Endothelial cell of umbilical vein (primary cell): ENCODE data around the gene SLC9A9. TPM values are rescaled to one million over a fixed set of nuclear protein-coding genes. Genes with fewer than 3 reads are reported as not detected.

Experiments used
- BruUV-seq: library from RNA; stranded (reverse); fragments of 400-500 nt; replicated peaks from 2 replicates; lab custom pipeline; 2021; lab: Mats Ljungman, UMichigan
- CTCF ChIA-PET: fragments of 300-600, 350-600 bp; sonication (Branson Sonifier 250); formaldehyde crosslinking; loops from one replicate; lab custom pipeline; 2021; ENCODE audit warnings: antibody characterized with exemption, inconsistent platforms; lab: Charles Lee
- POLR2A ChIA-PET: fragments of 300-600, 350-600 bp; sonication (Branson Sonifier 250); formaldehyde crosslinking; loops from one replicate; lab custom pipeline; 2021; ENCODE audit warnings: antibody characterized with exemption, inconsistent platforms; lab: Charles Lee
- DNase-seq: peaks from one replicate; pipeline ENCODE4 v3.0.0-alpha.2; 2011; ENCODE audit warnings: low read depth, low spot score
- FAIRE-seq: peaks from 2 replicates; lab custom pipeline; 2011; peaks lifted over from hg19 to GRCh38; lab: Jason Lieb, UNC
- H2AFZ ChIP-seq: 2 replicates; pipeline ENCODE4 v1.6.0; 2012; ENCODE audit warnings: low read depth, low read length, control low read depth, inconsistent platforms
- H3K27ac ChIP-seq: 2 replicates; pipeline ENCODE4 v1.5.1; 2011; ENCODE audit warnings: low read depth, mild to moderate bottlenecking, control low read depth, low read length, moderate library complexity; ENCODE audit not compliant: insufficient read depth
- H3K27me3 ChIP-seq, 2 experiments: 2 replicates each; pipeline versions ENCODE4 v1.6.0 to v1.6.1; 2011; ENCODE audit warnings: low read length in 2 of 2, mixed read lengths in 1 of 2; ENCODE audit not compliant: control insufficient read depth in 2 of 2, insufficient read depth in 2 of 2
- H3K36me3 ChIP-seq, 2 experiments: 2 replicates in 1 of 2; 3 replicates in 1 of 2; pipeline ENCODE4 v1.5.1; 2011; ENCODE audit warnings: low read length in 2 of 2, mild to moderate bottlenecking in 1 of 2, moderate library complexity in 1 of 2; ENCODE audit not compliant: control insufficient read depth in 2 of 2, insufficient read depth in 2 of 2; ENCODE audit errors: extremely low read depth in 1 of 2
- H3K4me1 ChIP-seq: 3 replicates; pipeline ENCODE4 v1.5.1; 2011; ENCODE audit warnings: mild to moderate bottlenecking, low read length; ENCODE audit not compliant: control insufficient read depth, insufficient read depth; ENCODE audit errors: extremely low read depth
- H3K4me2 ChIP-seq: 2 replicates; pipeline ENCODE4 v1.6.1; 2011; ENCODE audit warnings: low read length, control low read depth, mixed read lengths; ENCODE audit not compliant: insufficient read depth
- H3K4me3 ChIP-seq, 3 experiments: fragments of 200-600 bp in 1 of 3; sonication (generic), shearing (Covaris generic) in 1 of 3; replicated peaks in 1 of 3; 2 replicates each; pipeline ENCODE4 v1.5.1; 2011 to 2016; ENCODE audit warnings: control low read depth in 3 of 3, low read length in 3 of 3, mild to moderate bottlenecking in 2 of 3, inconsistent platforms in 1 of 3, low read depth in 1 of 3, moderate library complexity in 1 of 3; ENCODE audit not compliant: insufficient read depth in 1 of 3
- H3K79me2 ChIP-seq: 2 replicates; pipeline ENCODE4 v1.6.0; 2012; ENCODE audit warnings: low read length, inconsistent platforms; ENCODE audit not compliant: control insufficient read depth, insufficient read depth
- H3K9ac ChIP-seq: replicated peaks from 2 replicates; pipeline ENCODE3; 2011; ENCODE audit warnings: low read length, control low read depth; ENCODE audit not compliant: insufficient read depth; ENCODE audit errors: extremely low read depth
- H3K9me1 ChIP-seq: replicated peaks from 3 replicates; pipeline ENCODE4 v1.6.0; 2011; ENCODE audit warnings: mild to moderate bottlenecking, low read length; ENCODE audit not compliant: control insufficient read depth, insufficient read depth; ENCODE audit errors: extremely low read depth
- H3K9me3 ChIP-seq: replicated peaks from 2 replicates; pipeline ENCODE4 v1.5.1; 2012; ENCODE audit warnings: low read length, inconsistent platforms; ENCODE audit not compliant: control insufficient read depth, insufficient read depth
- H4K20me1 ChIP-seq: replicated peaks from 2 replicates; pipeline ENCODE3; 2011; ENCODE audit warnings: mild to moderate bottlenecking, low read length; ENCODE audit not compliant: control insufficient read depth, insufficient read depth; ENCODE audit errors: extremely low read depth
- CTCF ChIP-seq, 2 donors: IDR thresholded peaks; 1 replicate in 1 of 2; 2 replicates in 1 of 2; pipeline ENCODE4 v1.5.1; 2011; ENCODE audit warnings: low read length in 2 of 2, mild to moderate bottlenecking in 2 of 2, moderate library complexity in 2 of 2, control low read depth in 1 of 2, inconsistent platforms in 1 of 2, low read depth in 1 of 2; ENCODE audit not compliant: insufficient read depth in 1 of 2; ENCODE audit errors: extremely low read depth in 1 of 2
- EZH2 ChIP-seq: IDR thresholded peaks from 2 replicates; pipeline ENCODE4 v1.6.1; 2012; ENCODE audit warnings: borderline replicate concordance, low read depth, mild to moderate bottlenecking, moderate library complexity, low read length, inconsistent platforms; ENCODE audit not compliant: severe bottlenecking
- FOS ChIP-seq: IDR thresholded peaks from 2 replicates; pipeline ENCODE4 v1.6.1; 2011; ENCODE audit warnings: mild to moderate bottlenecking, low read length, moderate library complexity, borderline replicate concordance; ENCODE audit not compliant: insufficient read depth
- GATA2 ChIP-seq: IDR thresholded peaks from 2 replicates; pipeline ENCODE4 v1.7.0; 2011; ENCODE audit warnings: low read depth, mild to moderate bottlenecking, moderate library complexity, mixed read lengths, low read length; ENCODE audit not compliant: insufficient read length, insufficient read depth
- JUN ChIP-seq: IDR thresholded peaks from 2 replicates; pipeline ENCODE4 v1.6.1; 2011; ENCODE audit warnings: borderline replicate concordance, low read depth; ENCODE audit not compliant: insufficient read length, insufficient read depth
- MAX ChIP-seq: IDR thresholded peaks from 2 replicates; pipeline ENCODE4 v1.6.1; 2011; ENCODE audit not compliant: insufficient read depth, insufficient read length
- MYC ChIP-seq: IDR thresholded peaks from one replicate; pipeline ENCODE4 v1.6.1; 2011; ENCODE audit warnings: mild to moderate bottlenecking, low read depth, low read length
- POLR2A ChIP-seq: IDR thresholded peaks from 2 replicates; pipeline ENCODE4 v1.6.1; 2012; ENCODE audit warnings: low read depth, mild to moderate bottlenecking, control low read depth, low read length
- POLR2AphosphoS5 ChIP-seq: IDR thresholded peaks from 2 replicates; pipeline ENCODE4 v1.6.1; 2012; ENCODE audit warnings: low read depth, mild to moderate bottlenecking, control low read depth, low read length, moderate library complexity; ENCODE audit not compliant: insufficient read depth
- dilution Hi-C: fragments of 300-500 bp; cut with MboI; formaldehyde crosslinking; loops from one replicate; pipeline ENCODE4 v1.15.0; 2019; ENCODE audit warnings: low sequenced_read_pairs; ENCODE audit not compliant: extremely low pct_ligation_motif_present
- intact Hi-C: fragments of 100-400 bp; cut with micrococcal nuclease; formaldehyde crosslinking; loops from one replicate; pipeline ENCODE4 v1.10.0; 2022
- polyA plus RNA-seq, 4 experiments: library from polyadenylated mRNA; depleted of rRNA in 3 of 4; stranded (reverse) in 3 of 4; unstranded in 1 of 4; fragments of >200 nt; gene quantifications; 2 replicates each; pipeline versions ENCODE4 v1.2.1 to v1.2.3, GENCODE V29; 2011 to 2012; ENCODE audit warnings: missing spikeins in 1 of 4
- total RNA-seq: library from RNA; stranded (reverse); gene quantifications from 2 replicates; pipeline ENCODE4 v1.2.3, GENCODE V29; 2021

The SLC9A9 gene
- total and polyA plus RNA-seq, 2 donors (not counting 3 experiments of a cell fraction or from before 2014, with no cell fraction given) = 1.5 to 1.8 TPM

GRCh38 chr3:143439817-143440216, 408.5 kb downstream of the SLC9A9 start:
- ChIA-PET CTCF (no interaction called here), POLR2A (no interaction called here)
- Histone ChIP-seq H3K4me1 (peaks cover 19% of the 10 kb centered on the region), H3K27ac (no peak overlapping the region), H3K36me3 (no peaks in the 10 kb centered on the region), H3K4me2 (no peak overlapping the region), H3K79me2 (no peaks in the 10 kb centered on the region), H3K27me3 (no peaks in the 10 kb centered on the region), H3K4me3 (no peak overlapping the region), H2AFZ (no peak overlapping the region), H3K9me3 (no peaks in the 10 kb centered on the region), H3K9me1 (no peaks in the 10 kb centered on the region), H3K9ac (no peak overlapping the region), H4K20me1 (no peaks in the 10 kb centered on the region)
- intact Hi-C loops (loop anchor here (5.0 to 10.0 kb wide), 2 partner anchors 325 to 532 kb away; partner anchors contain the start of gene DIPK2A), dilution Hi-C loops (no loop called here)
- BruUV-seq = no TSS peak
- DNase-seq = no peak
- no peak for FAIRE-seq
- no peak for TF ChIP-seq JUN
- TF ChIP-seq EZH2 = no peak
- no peak for TF ChIP-seq MYC
- no peak for TF ChIP-seq CTCF (IDR thresholded peaks at IDR 0.05; ENCODE audit: extremely low read depth in 1 of 2, insufficient read depth in 1 of 2, low read depth in 1 of 2, low read length in 2 of 2)
- TF ChIP-seq FOS = no peak
- no peak for TF ChIP-seq MAX
- TF ChIP-seq GATA2 = no peak
- no peak for TF ChIP-seq POLR2A
- no peak for TF ChIP-seq POLR2AphosphoS5
